SK-N-MC (cell line): ENCODE results near the gene RSRC2.
"Not testable (repeated sequence)": the region's sequence is repeated elsewhere in the genome, so short reads cannot be mapped to it uniquely, and the experiment has no call there.

Experiments used
- DNase-seq: peaks from one replicate; pipeline ENCODE4 v3.0.0-alpha.2; 2011; ENCODE audit warnings: low read depth, low spot score
- H3K27ac ChIP-seq: fragments of 200-600 bp; sonication (generic); 2 replicates; pipeline ENCODE4 v1.5.1; 2016; ENCODE audit warnings: mixed run types
- H3K36me3 ChIP-seq: fragments of 200-600 bp; sonication (generic); 2 replicates; pipeline ENCODE4 v1.6.1; 2017; ENCODE audit warnings: antibody characterized with exemption, low read length, mixed read lengths; ENCODE audit not compliant: insufficient read depth
- H3K4me3 ChIP-seq: fragments of 200-600 bp; sonication (generic); 2 replicates; pipeline ENCODE4 v1.5.1; 2016
- H3K9ac ChIP-seq: fragments of 200-600 bp; sonication (generic); 2 replicates; pipeline ENCODE4 v1.8.0; 2017; ENCODE audit warnings: mixed run types, mixed read lengths; ENCODE audit not compliant: insufficient read length
- H3K9me3 ChIP-seq: fragments of 200-600 bp; sonication (generic); 2 replicates; pipeline ENCODE4 v1.6.1; 2017; ENCODE audit warnings: low read depth, mild to moderate bottlenecking, antibody characterized with exemption, low read length, moderate library complexity, mixed read lengths
- EZH2 ChIP-seq: fragments of 200-600 bp; sonication (generic); IDR thresholded peaks from one replicate; pipeline ENCODE4 v1.6.1; 2017; ENCODE audit warnings: antibody characterized with exemption
- FOXP2 ChIP-seq: optimal IDR thresholded peaks from 2 replicates; pipeline ENCODE3; 2011; ENCODE audit warnings: mild to moderate bottlenecking, moderate library complexity; ENCODE audit not compliant: insufficient read depth; ENCODE audit errors: extremely low read length, control extremely low read depth
- POLR2AphosphoS5 ChIP-seq: IDR thresholded peaks from 2 replicates; pipeline ENCODE4 v1.6.1; 2012; ENCODE audit warnings: mild to moderate bottlenecking, low read depth, low read length, borderline replicate concordance

Gene RSRC2, protein sequence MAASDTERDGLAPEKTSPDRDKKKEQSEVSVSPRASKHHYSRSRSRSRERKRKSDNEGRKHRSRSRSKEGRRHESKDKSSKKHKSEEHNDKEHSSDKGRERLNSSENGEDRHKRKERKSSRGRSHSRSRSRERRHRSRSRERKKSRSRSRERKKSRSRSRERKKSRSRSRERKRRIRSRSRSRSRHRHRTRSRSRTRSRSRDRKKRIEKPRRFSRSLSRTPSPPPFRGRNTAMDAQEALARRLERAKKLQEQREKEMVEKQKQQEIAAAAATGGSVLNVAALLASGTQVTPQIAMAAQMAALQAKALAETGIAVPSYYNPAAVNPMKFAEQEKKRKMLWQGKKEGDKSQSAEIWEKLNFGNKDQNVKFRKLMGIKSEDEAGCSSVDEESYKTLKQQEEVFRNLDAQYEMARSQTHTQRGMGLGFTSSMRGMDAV

DNA sequence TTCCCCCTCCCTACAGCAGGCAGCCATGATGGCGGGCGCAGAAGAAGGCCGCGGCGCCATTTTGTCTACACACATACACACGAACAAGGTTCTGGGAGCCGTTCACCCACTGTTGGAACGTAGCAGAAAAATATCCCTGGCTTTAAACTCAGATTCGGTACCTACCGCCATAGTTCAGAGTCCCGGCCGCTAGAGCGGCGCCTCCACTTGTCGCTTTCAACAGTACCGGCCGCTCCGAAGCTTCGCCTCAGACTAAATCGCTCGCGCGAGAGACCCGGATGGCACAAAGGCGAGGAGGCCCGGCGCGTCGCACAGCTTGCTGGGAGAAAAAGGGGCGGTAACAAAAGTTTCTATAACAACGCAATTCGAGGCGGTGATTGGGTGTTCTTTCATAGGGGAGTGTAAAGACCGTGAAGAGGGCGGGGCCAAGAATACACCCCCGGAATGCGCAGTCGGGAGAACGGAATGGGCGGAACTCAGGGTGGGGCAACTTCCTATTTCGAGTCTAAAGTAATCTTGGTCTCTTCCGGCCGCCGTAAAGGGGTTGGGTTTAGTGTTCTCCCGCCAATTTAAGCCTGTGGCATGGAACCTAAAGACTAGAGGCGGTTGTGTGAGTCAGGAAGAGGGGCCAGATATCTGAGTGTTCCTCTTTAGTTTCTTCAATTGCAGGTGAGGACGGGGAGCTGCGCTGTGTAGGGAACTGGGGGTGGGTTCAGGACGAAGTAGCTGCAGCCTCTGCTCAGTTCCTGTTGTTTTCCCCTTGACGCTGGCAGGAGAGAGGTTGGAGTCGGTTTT is at the start of gene RSRC2, which contains the start of gene KNTC1:
Gene RSRC2, minus strand, starts transcription at position 254 of the 795 bp plus-strand sequence. Its CDS starts 83 bp downstream, at position 171.
Gene KNTC1, plus strand, starts transcription at position 567 of the 795 bp plus-strand sequence. CDS start 2,815 bp downstream, outside the sequence.
- Histone ChIP-seq H3K4me3 (peak within 1 kb of the TSS; percentile 95), H3K36me3 (peaks cover 73% of the 10 kb centered on the region), H3K27ac (peak within 1 kb of the TSS; percentile 99), H3K9me3 (no peaks in the 10 kb centered on the region), H3K9ac (peak within 1 kb of the TSS; percentile 99)
- peak; percentile 100 for DNase-seq
- peak; percentile 98 for TF ChIP-seq POLR2AphosphoS5
- no peak for TF ChIP-seq EZH2
- TF ChIP-seq FOXP2: no peak

DNA sequence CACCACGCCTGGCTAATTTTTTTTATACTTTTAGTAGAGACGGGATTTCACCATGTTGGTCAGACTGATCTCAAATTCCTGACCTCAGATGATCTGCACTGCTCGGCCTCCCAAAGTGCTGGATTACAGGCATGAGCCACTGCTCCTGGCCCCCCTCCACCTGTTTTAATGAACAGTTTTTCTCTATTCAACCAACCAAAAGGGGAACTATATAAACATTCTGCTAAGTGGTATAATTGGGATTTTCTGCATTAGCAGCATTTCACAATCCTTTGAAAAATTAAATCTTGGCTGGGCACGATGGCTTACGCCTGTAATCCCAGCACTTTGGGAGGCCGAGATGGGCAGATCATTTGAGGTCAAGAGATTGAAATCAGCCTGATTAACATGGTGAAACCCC is 45.1 kb upstream of the RSRC2 start:
- TF ChIP-seq POLR2AphosphoS5 (no peak), EZH2 (no peak), FOXP2 (no peak)
- no peaks in the 10 kb centered on the region for H3K9me3 ChIP-seq
- peaks cover 83% of the 10 kb centered on the region for H3K36me3 ChIP-seq
- H3K27ac ChIP-seq: no peak overlapping the region
- no peak overlapping the region for H3K9ac ChIP-seq
- DNase-seq: no peak
- no peak overlapping the region for H3K4me3 ChIP-seq

DNA sequence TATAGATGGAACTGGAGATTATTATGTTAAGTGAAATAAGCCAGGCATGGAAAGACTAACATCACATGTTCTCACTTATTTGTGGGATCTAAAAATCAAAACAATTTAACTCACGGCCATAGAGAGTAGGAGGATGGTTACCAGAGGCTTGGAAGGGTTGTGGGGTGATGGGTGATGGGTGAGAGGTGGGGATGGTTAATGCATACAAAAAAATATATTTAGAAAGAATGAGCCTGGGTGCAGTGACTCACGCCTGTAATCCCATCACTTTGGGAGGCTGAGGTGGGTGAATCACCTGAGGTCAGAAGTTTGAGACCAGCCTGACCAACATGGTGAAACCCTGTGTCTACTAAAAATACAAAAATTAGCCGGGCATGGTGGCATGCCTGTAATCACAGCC is 43.3 kb upstream of the RSRC2 start:
- DNase-seq, H3K9ac ChIP-seq, H3K4me3 ChIP-seq, H3K27ac ChIP-seq, H3K9me3 ChIP-seq: not testable (repeated sequence)
- H3K36me3 ChIP-seq: peaks cover 74% of the 10 kb centered on the region

DNA sequence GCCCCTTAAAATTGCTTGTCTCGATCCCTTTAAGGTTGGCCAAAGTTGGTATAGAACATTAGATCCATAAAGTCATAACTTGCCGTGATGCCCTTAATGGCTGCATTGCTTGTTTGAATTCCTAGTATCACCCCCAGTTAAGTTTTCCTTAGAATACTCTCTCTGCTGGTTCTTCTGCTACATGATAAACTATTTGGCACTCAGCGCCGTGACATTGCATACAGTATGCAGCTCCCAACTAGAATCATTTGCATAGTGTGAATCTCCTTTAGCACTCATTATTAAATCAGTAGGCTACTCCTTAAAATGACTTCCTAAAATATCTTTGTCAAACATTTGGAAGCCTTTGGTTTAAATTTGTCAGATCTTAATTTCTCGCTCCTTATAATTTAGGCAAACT is 42.6 kb upstream of the RSRC2 start:
- no peak for TF ChIP-seq POLR2AphosphoS5
- no peak for TF ChIP-seq EZH2
- TF ChIP-seq FOXP2: no peak
- H3K4me3 ChIP-seq: no peak overlapping the region
- H3K27ac ChIP-seq: no peak overlapping the region
- no peak for DNase-seq
- no peak overlapping the region for H3K9ac ChIP-seq
- peaks cover 73% of the 10 kb centered on the region for H3K36me3 ChIP-seq
- H3K9me3 ChIP-seq: no peaks in the 10 kb centered on the region

DNA sequence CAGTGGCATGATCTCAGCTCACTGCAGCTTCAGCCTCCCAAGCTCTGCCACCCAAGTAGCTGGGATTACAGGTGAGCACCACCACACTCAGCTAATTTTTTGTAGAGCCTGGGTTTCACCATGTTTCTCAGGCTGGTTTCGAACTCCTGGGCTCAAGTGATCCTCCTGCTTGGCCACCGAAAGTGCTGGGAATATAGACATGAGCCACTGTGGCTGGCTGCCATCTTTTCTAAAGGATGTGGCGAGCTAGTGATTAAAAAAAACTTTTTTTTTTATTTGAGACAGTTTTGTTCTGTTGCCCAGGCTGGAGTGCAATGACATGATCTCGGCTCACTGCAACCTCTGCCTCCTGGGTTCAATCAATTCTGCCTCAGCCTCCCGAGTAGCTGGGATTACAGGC is 40.1 kb upstream of the RSRC2 start:
- not testable (repeated sequence) for H3K4me3 ChIP-seq, DNase-seq, H3K9ac ChIP-seq, H3K9me3 ChIP-seq, H3K27ac ChIP-seq
- peaks cover 71% of the 10 kb centered on the region for H3K36me3 ChIP-seq

DNA sequence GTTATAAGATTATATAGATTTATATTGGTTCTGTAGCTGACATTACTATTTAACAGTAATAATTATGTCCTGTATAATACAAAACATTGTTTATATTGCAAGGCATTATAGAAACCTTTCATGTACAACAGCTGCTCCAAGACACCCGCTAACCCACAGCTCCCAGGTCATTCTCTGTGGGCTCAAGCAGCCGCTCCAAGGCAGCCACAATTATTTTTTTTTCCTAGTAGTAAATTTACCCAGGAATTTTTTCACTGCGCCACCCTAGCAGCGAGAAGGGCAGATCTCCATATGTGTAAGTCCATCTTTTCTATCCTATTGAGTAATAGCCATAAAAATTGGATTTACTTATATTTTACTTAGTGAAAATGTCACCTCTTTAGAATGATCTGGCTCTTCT is 36.6 kb upstream of the RSRC2 start:
- Histone ChIP-seq H3K36me3 (peaks cover 73% of the 10 kb centered on the region), H3K9me3 (no peaks in the 10 kb centered on the region; the same call in 1 of the 2 replicates), H3K4me3 (no peak overlapping the region), H3K27ac (no peak overlapping the region), H3K9ac (no peak overlapping the region)
- no peak for TF ChIP-seq POLR2AphosphoS5
- no peak for TF ChIP-seq FOXP2
- no peak for TF ChIP-seq EZH2
- no peak for DNase-seq

DNA sequence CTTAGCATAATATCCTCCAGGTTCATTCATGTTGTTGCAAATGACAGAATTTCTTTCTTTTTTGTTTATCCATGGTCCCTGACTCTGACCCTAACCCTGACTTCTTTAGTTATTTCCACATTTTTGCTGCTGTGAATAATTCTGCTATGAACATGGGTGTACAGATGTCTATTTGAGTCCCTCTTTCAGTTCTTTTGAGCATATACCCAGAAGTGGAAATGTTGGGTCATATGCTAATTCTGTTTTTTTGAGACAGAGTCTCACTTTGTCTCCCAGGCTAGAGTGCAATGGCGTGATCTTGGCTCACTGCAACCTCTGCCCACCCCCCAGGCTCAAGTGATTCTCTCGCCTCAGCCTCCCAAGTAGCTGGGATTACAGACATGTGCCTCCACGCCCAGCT is 33.4 kb upstream of the RSRC2 start:
- peaks cover 82% of the 10 kb centered on the region for H3K36me3 ChIP-seq

DNA sequence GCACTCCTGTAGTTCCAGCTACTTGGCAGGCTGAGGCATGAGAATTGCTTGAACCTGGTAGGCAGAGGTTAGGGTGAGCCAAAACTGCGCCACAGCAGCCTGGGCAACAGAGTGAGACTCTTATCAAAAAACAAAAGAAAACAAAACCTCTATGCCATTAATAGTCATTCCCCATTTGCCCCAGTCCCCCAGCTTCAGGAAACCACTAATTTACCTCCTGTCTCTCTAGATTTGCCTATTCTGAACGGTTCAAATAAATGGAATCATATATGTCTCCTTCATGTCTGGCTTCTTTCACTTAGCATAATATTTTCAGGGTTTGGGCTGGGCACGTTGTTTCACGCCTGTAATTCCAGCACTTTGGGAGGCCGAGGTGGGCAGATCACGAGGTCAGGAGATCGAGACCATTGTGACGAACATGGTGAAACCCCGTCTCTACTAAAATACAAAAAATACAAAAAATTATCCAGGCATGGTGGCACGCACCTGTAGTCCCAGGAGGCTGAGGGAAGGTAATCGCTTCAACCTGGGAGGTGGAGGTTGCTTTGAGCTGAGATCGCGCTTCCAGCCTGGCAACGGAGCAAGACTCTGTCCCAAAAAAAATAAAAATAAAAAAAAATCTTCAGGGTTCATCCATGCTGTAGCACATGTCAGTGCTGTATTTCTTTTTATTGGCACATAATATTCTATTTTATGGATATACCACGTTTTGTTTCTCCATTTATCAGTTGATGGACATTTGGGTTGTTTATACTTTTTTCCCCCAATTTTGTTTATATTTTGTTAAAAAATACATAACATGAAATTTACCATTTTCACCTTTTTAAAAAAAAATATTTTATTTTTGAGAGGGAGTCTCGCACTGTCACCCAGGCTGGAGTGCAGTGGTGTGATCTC is 32.3 kb upstream of the RSRC2 start:
- Histone ChIP-seq H3K27ac (no peak overlapping the region), H3K9ac (no peak overlapping the region), H3K36me3 (peaks cover 82% of the 10 kb centered on the region), H3K9me3 (no peaks in the 10 kb centered on the region; the same call in 1 of the 2 replicates), H3K4me3 (no peak overlapping the region)
- TF ChIP-seq FOXP2 (no peak), EZH2 (no peak), POLR2AphosphoS5 (no peak)
- no peak for DNase-seq

More for the DNA sequence above, 33.4 kb upstream of the RSRC2 start:
- Histone ChIP-seq H3K9ac (no peak overlapping the region), H3K9me3 (no peaks in the 10 kb centered on the region; the same call in 1 of the 2 replicates), H3K27ac (no peak overlapping the region), H3K4me3 (no peak overlapping the region)
- TF ChIP-seq POLR2AphosphoS5: no peak
- TF ChIP-seq FOXP2: no peak
- TF ChIP-seq EZH2: no peak
- DNase-seq: no peak
